ENCODE results near the gene SEMA4C.

The SEMA4C gene

GRCh38 chr2:96831679-96832078 lies 38.2 kb downstream of the SEMA4C start:
- no peak overlapping the region for H3K4me3 ChIP-seq
- no peak overlapping the region for H3K27ac ChIP-seq

- peak overlapping the region in 1 of 21 experiments; percentile 2 for H3K27ac ChIP-seq
- H3K4me3 ChIP-seq, result no peak overlapping the region
These were observed 39.8 kb downstream of the SEMA4C start for GRCh38 chr2:96830044-96830562.

DNA sequence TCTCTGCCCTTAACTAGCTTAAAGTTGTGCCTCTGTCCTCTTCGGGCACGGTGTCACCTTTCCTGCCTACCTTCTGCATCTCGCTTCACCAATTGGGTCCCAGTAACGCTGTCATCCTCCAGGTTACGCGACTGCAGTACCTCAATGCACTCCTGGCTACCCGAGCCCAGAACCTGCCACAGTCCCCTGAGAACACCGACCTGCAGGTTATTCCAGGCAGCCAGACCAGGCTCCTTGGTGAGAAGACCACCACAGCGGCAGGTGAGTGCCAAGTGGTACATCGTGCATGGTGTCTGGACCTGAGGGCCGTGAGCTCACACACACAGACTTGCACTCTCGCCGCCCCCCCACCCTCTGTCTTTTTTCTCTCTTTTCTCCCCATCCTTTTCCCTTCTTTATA lies 41.0 kb downstream of the SEMA4C start:
- H3K27ac ChIP-seq, result no peak overlapping the region
- H3K4me3 ChIP-seq, result no peak overlapping the region

- Histone ChIP-seq H3K4me3 (no peak overlapping the region), H3K27ac (no peak overlapping the region)
These were observed 41.4 kb downstream of the SEMA4C start for GRCh38 chr2:96828436-96828835.

GRCh38 chr2:96826546-96827278 lies 43.2 kb downstream of the SEMA4C start:
- H3K27ac ChIP-seq, result no peak overlapping the region
- H3K4me3 ChIP-seq, result no peak overlapping the region

DNA sequence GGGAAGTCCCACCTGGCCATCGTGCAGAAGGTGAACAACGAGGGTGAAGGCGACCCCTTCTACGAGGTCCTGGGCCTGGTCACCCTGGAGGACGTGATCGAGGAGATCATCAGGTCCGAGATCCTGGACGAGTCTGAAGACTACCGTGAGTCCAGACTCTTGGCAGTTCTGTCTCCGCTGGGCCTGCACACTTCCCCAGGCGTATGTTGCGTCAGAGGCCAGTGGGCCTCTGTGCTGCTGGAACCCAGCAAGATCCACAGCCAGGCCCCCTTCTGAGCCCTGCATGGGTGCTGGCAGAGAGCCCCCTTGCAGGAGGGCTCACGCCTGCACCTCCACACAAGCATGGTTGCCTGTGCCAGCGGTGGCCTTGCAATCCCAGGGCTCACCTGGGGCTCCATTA lies 44.8 kb downstream of the SEMA4C start:
- no peak overlapping the region for H3K4me3 ChIP-seq
- H3K27ac ChIP-seq, result no peak overlapping the region

GRCh38 chr2:96824079-96824870 lies 45.6 kb downstream of the SEMA4C start:
- Histone ChIP-seq H3K27ac (no peak overlapping the region), H3K4me3 (no peak overlapping the region)

GRCh38 chr2:96823198-96823597 lies 46.7 kb downstream of the SEMA4C start:
- Histone ChIP-seq H3K27ac (no peak overlapping the region), H3K4me3 (no peak overlapping the region)

GRCh38 chr2:96822786-96823185 lies 47.1 kb downstream of the SEMA4C start:
- no peak overlapping the region for H3K27ac ChIP-seq
- no peak overlapping the region for H3K4me3 ChIP-seq

- no peak overlapping the region for H3K4me3 ChIP-seq
- H3K27ac ChIP-seq, result peak overlapping the region in 1 of 21 experiments; percentile 22
These were observed 48.7 kb downstream of the SEMA4C start for GRCh38 chr2:96821113-96821675.

GRCh38 chr2:96819876-96820511 lies 49.9 kb downstream of the SEMA4C start:
- no peak overlapping the region for H3K4me3 ChIP-seq
- H3K27ac ChIP-seq, result no peak overlapping the region

DNA sequence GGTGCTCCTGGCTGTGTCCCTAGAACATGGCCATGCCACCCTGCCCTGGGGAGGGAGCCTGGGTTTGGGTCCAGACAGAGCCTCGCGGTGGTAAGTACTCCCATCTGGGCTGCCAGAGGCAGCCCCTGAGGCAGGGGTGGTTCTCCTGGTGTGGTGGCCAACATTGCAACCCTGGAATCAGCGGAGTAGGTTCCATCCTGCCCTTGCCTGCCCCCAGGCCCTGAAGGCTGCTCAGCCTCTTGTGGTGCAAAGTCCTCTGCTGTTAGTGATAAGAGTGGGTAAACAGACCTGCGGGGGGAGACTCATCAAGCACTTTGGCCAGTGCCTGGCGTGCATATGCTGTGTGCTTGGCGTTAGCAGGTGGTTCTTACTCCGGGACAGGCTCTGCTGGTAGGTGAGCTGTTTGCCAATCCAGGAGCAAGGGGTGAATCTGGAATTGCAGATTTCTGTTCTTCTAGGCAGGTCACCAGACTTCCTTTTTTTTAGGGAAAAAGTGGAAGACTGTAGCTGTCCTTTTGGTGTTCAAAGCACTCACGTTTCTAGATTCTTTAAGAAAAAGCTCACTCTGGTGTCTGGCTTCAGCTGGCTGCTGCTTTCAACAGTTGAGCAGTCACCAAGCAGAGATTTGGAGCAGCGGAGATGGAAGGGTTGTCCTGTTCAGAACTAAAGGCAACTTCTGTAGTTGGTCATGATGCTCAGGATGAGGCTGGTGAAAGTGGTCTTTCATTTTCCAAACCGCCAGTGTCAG lies 50.6 kb downstream of the SEMA4C start:
- no peak overlapping the region for H3K27ac ChIP-seq
- H3K4me3 ChIP-seq, result no peak overlapping the region

- Histone ChIP-seq H3K4me3 (peak overlapping the region in 2 of 7 experiments; percentile 82 to 84), H3K27ac (no peak overlapping the region)
These were observed 52.0 kb downstream of the SEMA4C start for GRCh38 chr2:96817882-96818281.

GRCh38 chr2:96816836-96817702 lies 52.8 kb downstream of the SEMA4C start:
- Histone ChIP-seq H3K27ac (peak overlapping the region in 3 of 21 experiments; percentile 44 to 61 (median 58)), H3K4me3 (peak overlapping the region; percentile 30 to 94 (median 81))

- H3K27ac ChIP-seq, result peak within 1 kb of the TSS in 20 of 21 experiments; percentile 63 to 92 (median 87)
- peak within 1 kb of the TSS; percentile 72 to 94 (median 81) for H3K4me3 ChIP-seq
These were observed 53.6 kb downstream of the SEMA4C start, which contains the start of gene CNNM3 for GRCh38 chr2:96816127-96816835. Gene CNNM3 (plus strand): TSS chr2:96816268. CDS start chr2:96816278, 10 bp downstream.

DNA sequence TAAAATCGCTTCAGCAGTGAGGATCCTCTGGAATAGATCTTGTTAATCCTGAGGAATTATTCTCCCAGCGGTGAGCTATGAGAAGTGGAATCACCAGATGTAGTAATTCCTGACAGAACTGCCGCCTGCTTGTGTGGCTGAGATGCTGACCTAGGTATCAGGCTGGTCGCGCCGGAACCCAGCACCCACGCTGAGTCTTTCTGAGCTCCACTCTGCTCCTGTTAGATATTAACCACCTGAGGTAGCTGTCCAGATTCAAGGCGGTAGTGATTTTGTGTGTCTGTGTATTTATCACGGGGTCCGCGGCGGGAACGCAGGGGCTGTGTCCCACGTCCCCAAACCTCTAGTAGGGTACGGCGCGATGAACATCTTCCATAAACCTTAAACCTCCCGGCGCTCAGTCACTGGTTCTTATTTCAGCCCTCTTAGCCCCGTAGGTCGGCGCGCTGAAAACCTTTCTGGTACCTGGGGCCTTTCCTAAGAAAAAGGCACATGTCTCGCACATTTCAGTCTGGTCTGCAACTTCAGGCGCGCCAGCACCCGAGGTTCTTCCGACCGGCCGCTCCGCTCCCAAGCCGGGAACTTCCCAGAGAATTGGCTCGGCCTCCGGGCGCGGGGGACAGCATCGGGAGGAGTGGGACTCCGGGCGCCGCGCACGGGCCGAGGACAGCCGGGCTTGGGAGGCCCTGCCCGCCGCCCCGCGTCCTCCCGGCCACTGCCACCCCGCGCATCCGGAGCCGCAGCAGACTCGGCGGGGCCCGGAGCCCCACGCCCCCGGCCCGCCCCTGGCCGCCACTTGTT lies 54.4 kb downstream of the SEMA4C start:
- peak overlapping the region in 20 of 21 experiments; percentile 55 to 92 (median 86) for H3K27ac ChIP-seq
- peak overlapping the region; percentile 72 to 94 (median 81) for H3K4me3 ChIP-seq

DNA sequence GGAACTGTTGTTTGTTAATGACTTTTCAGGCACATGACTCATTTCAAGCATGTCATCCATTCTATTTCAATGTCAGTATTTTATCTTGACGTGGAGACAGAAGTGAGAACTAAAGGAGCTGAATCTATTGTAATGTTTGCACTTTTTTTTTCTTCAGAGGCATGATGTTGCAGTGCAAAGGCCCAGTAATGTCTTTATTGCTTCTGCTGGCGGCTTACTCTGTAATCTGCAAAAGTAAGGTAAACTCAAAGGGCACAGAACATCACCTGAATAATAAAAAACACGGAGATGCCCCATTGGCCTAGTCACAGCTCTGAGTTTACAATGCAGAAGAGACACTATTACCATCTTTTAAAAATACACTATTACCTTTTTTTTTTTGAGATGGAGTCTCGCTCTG lies 56.2 kb downstream of the SEMA4C start:
- Histone ChIP-seq H3K27ac (no peak overlapping the region), H3K4me3 (no peak overlapping the region)
